Tibial artery (tissue), 4 donors: Measurements from ENCODE around the gene DNAH8.

Experiments
- DNase-seq, 2 donors: peaks; one replicate each; pipeline ENCODE4 v3.0.0-alpha.2; 2019
- H3K27ac ChIP-seq, 2 donors: fragments of 200-600 bp; sonication (generic) in 1 of 2; 1 replicate in 1 of 2; 2 replicates in 1 of 2; pipeline ENCODE4 v1.5.1; 2018 to 2019; ENCODE audit warnings: mild to moderate bottlenecking in 1 of 2
- H3K27me3 ChIP-seq, 2 donors: fragments of 200-600 bp; sonication (generic) in 1 of 2; one replicate each; pipeline versions ENCODE4 v1.5.1 to v1.6.0; 2016 to 2019
- H3K36me3 ChIP-seq, 3 donors: fragments of 200-600 bp; sonication (generic) in 2 of 3; one replicate each; pipeline ENCODE4 v1.5.1; 2016 to 2019; ENCODE audit warnings: mild to moderate bottlenecking in 2 of 3
- H3K4me1 ChIP-seq, 4 donors: fragments of 200-600 bp; sonication (generic) in 2 of 4; 1 replicate in 3 of 4; 2 replicates in 1 of 4; pipeline ENCODE4 v1.5.1; 2016 to 2019
- H3K4me3 ChIP-seq, 2 donors: fragments of 200-600 bp; sonication (generic) in 1 of 2; 1 replicate in 1 of 2; 2 replicates in 1 of 2; pipeline ENCODE4 v1.5.1; 2018 to 2019; ENCODE audit warnings: mild to moderate bottlenecking in 2 of 2
- H3K9me3 ChIP-seq, 3 donors: fragments of 200-600 bp; sonication (generic) in 1 of 3; one replicate each; pipeline ENCODE4 v1.5.1; 2016 to 2019
- CTCF ChIP-seq, 2 experiments: fragments of 200-600 bp in 1 of 2; fragments of 450-650 bp in 1 of 2; IDR thresholded peaks; one replicate each; pipeline ENCODE4 v1.5.1; 2017 to 2019; ENCODE audit warnings: antibody characterized with exemption in 2 of 2, mild to moderate bottlenecking in 1 of 2, moderate library complexity in 1 of 2
- intact Hi-C: fragments of 100-400 bp; cut with DNase I; formaldehyde crosslinking; loops from one replicate; pipeline ENCODE4 v1.15.0; 2023; ENCODE audit warnings: low total_unique reads

The DNAH8 gene

GRCh38 chr6:38750968-38751615, 36.0 kb downstream of the DNAH8 start:
- Histone ChIP-seq H3K9me3 (no peaks in the 10 kb centered on the region), H3K27ac (no peak overlapping the region), H3K4me3 (no peak overlapping the region), H3K4me1 (no peaks in the 10 kb centered on the region), H3K27me3 (no peaks in the 10 kb centered on the region), H3K36me3 (no peaks in the 10 kb centered on the region)
- TF ChIP-seq CTCF (IDR thresholded peaks at IDR 0.05): no peak
- DNase-seq: no peak
- intact Hi-C loops: loop anchor here (2.0 kb wide), 1 partner anchor 58 kb away; no protein-coding TSS in a partner anchor

- TF ChIP-seq CTCF (IDR thresholded peaks at IDR 0.05): no peak
- intact Hi-C loops: no loop called here
- no peak for DNase-seq
- Histone ChIP-seq H3K9me3 (no peaks in the 10 kb centered on the region), H3K36me3 (no peaks in the 10 kb centered on the region), H3K4me1 (no peaks in the 10 kb centered on the region), H3K27ac (no peak overlapping the region), H3K27me3 (no peaks in the 10 kb centered on the region), H3K4me3 (no peak overlapping the region)
These were observed 38.6 kb downstream of the DNAH8 start for GRCh38 chr6:38753707-38754106.

GRCh38 chr6:38755207-38755606, 40.1 kb downstream of the DNAH8 start:
- TF ChIP-seq CTCF (IDR thresholded peaks at IDR 0.05): no peak
- Histone ChIP-seq H3K27ac (no peak overlapping the region), H3K36me3 (no peaks in the 10 kb centered on the region), H3K4me3 (no peak overlapping the region), H3K27me3 (no peaks in the 10 kb centered on the region), H3K9me3 (peaks cover 0 to 3% (median 0%) of the 10 kb centered on the region in 3 donors), H3K4me1 (no peaks in the 10 kb centered on the region)
- no peak for DNase-seq
- intact Hi-C loops: no loop called here

- Histone ChIP-seq H3K36me3 (no peaks in the 10 kb centered on the region), H3K4me1 (no peaks in the 10 kb centered on the region), H3K9me3 (peaks cover 0 to 9% (median 0%) of the 10 kb centered on the region in 3 donors), H3K27me3 (no peaks in the 10 kb centered on the region), H3K4me3 (no peak overlapping the region), H3K27ac (no peak overlapping the region)
- no peak for TF ChIP-seq CTCF (IDR thresholded peaks at IDR 0.05)
- DNase-seq: no peak
- intact Hi-C loops: no loop called here
These were observed 40.8 kb downstream of the DNAH8 start for GRCh38 chr6:38755874-38756273.

- no peak overlapping the region for H3K4me3 ChIP-seq
- no peak for DNase-seq
- TF ChIP-seq CTCF (IDR thresholded peaks at IDR 0.05): no peak
- intact Hi-C loops: no loop called here
- H3K36me3 ChIP-seq: no peaks in the 10 kb centered on the region
- no peaks in the 10 kb centered on the region for H3K4me1 ChIP-seq
- H3K27ac ChIP-seq: no peak overlapping the region
- H3K27me3 ChIP-seq: no peaks in the 10 kb centered on the region
- peaks cover 0 to 9% (median 0%) of the 10 kb centered on the region in 3 donors for H3K9me3 ChIP-seq
These were observed 45.0 kb downstream of the DNAH8 start for GRCh38 chr6:38760097-38760496.

- Histone ChIP-seq H3K36me3 (no peaks in the 10 kb centered on the region), H3K27ac (no peak overlapping the region), H3K4me3 (no peak overlapping the region), H3K9me3 (peaks cover 0 to 9% (median under 1%) of the 10 kb centered on the region in 3 donors), H3K27me3 (no peaks in the 10 kb centered on the region), H3K4me1 (no peaks in the 10 kb centered on the region)
- DNase-seq: no peak
- no peak for TF ChIP-seq CTCF (IDR thresholded peaks at IDR 0.05)
- intact Hi-C loops: no loop called here
These were observed 47.7 kb downstream of the DNAH8 start for GRCh38 chr6:38762848-38763247.
